HepG2 (cell line): ENCODE measurements around the gene IMPACT. TPM values are rescaled to one million over a fixed set of nuclear protein-coding genes. Genes with fewer than 3 reads are reported as not detected.

ENCODE experiments used
- ATAC-seq: fragments of 200-7000 bp; cut with Tn5 transposase; 3 replicates; pipeline ENCODE4 v1.9.1; 2020; ENCODE audit warnings: mild to moderate bottlenecking, moderate library complexity
- BruUV-seq: library from RNA; stranded (reverse); fragments of 400-500 nt; replicated peaks from 2 replicates; lab custom pipeline; 2021; lab: Mats Ljungman, UMichigan
- CTCF ChIA-PET: fragments of 300-600 bp; formaldehyde crosslinking; extraction: SDS; loops from one replicate; lab custom pipeline; 2021; ENCODE audit warnings: low total read pairs, inconsistent platforms, low intra/inter-chr PET ratio; lab: Yijun Ruan, JAX
- POLR2A ChIA-PET: fragments of 350-600 bp; sonication (Branson Sonifier 250); formaldehyde crosslinking; loops from one replicate; lab custom pipeline; 2020; ENCODE audit warnings: antibody characterized with exemption, inconsistent platforms; lab: Yijun Ruan, JAX
- DNase-seq: peaks from one replicate; pipeline ENCODE4 v3.0.0-alpha.2; 2015; ENCODE audit warnings: low spot score
- FAIRE-seq: peaks from 3 replicates; lab custom pipeline; 2011; peaks lifted over from hg19 to GRCh38; lab: Jason Lieb, UNC
- H2AFZ ChIP-seq: one replicate; pipeline ENCODE4 v1.6.1; 2011; ENCODE audit warnings: low read length, inconsistent platforms
- H3K27ac ChIP-seq: fragments of 300-600 bp; 3 replicates; pipeline ENCODE4 v1.8.0; 2011; ENCODE audit warnings: mixed run types, mild to moderate bottlenecking, mixed read lengths, low read length, inconsistent platforms; ENCODE audit not compliant: insufficient read depth; ENCODE audit errors: extremely low read length
- H3K27me3 ChIP-seq, 2 experiments: fragments of 200-600 bp in 1 of 2; 2 replicates in 1 of 2; 3 replicates in 1 of 2; pipeline versions ENCODE4 v1.6.0 to v1.8.0; 2011; ENCODE audit warnings: low read length in 2 of 2, mild to moderate bottlenecking in 2 of 2, moderate library complexity in 2 of 2, inconsistent platforms in 1 of 2; ENCODE audit not compliant: insufficient read depth in 2 of 2, control insufficient read depth in 1 of 2
- H3K36me3 ChIP-seq, 2 experiments: fragments of 200-600 bp in 1 of 2; replicated peaks in 1 of 2; 2 replicates in 1 of 2; 3 replicates in 1 of 2; pipeline versions ENCODE4 v1.5.1 to v1.8.0; 2011; ENCODE audit warnings: low read length in 2 of 2, inconsistent platforms in 1 of 2; ENCODE audit not compliant: insufficient read depth in 2 of 2, control insufficient read depth in 1 of 2
- H3K4me1 ChIP-seq: 2 replicates; pipeline ENCODE4 v1.5.1; 2012; ENCODE audit warnings: low read length, inconsistent platforms; ENCODE audit not compliant: insufficient read depth
- H3K4me2 ChIP-seq: 2 replicates; pipeline ENCODE4 v1.6.0; 2011; ENCODE audit warnings: low read depth, low read length, inconsistent platforms
- H3K4me3 ChIP-seq, 3 experiments: fragments of 200-600 bp in 1 of 3; sonication (generic), shearing (Covaris generic) in 1 of 3; replicated peaks in 1 of 3; 2 replicates each; pipeline ENCODE4 v1.5.1; 2011 to 2016; ENCODE audit warnings: low read length in 3 of 3, inconsistent platforms in 2 of 3, low read depth in 2 of 3, mild to moderate bottlenecking in 2 of 3, control low read depth in 1 of 3, mixed read lengths in 1 of 3; ENCODE audit not compliant: insufficient read depth in 1 of 3
- H3K79me2 ChIP-seq: one replicate; pipeline ENCODE4 v1.6.1; 2011; ENCODE audit warnings: low read length, inconsistent platforms; ENCODE audit not compliant: insufficient read depth
- H3K9ac ChIP-seq: 2 replicates; pipeline ENCODE4 v1.6.0; 2011; ENCODE audit warnings: mild to moderate bottlenecking, low read depth, low read length, inconsistent platforms; ENCODE audit not compliant: insufficient read depth
- H3K9me3 ChIP-seq: 2 replicates; pipeline ENCODE4 v1.5.1; 2012; ENCODE audit warnings: mild to moderate bottlenecking, low read length
- H4K20me1 ChIP-seq: 2 replicates; pipeline ENCODE4 v1.6.0; 2011; ENCODE audit warnings: inconsistent platforms, mild to moderate bottlenecking, low read length, moderate library complexity; ENCODE audit not compliant: insufficient read depth
- FIP1L1 ChIP-seq: fragments of 200-400 bp; formaldehyde crosslinking; IDR thresholded peaks from 2 replicates; pipeline ENCODE4 v1.6.1; 2018; ENCODE audit warnings: low read depth, mild to moderate bottlenecking, low read length, moderate library complexity, borderline replicate concordance; ENCODE audit not compliant: insufficient read depth
- GATA4 ChIP-seq: sonication (generic); IDR thresholded peaks from 2 replicates; pipeline ENCODE4 v1.6.1; 2016; ENCODE audit warnings: antibody characterized with exemption, low read depth, borderline replicate concordance
- KLF16 ChIP-seq, 2 experiments: sonication (generic) in 1 of 2; formaldehyde crosslinking in 1 of 2; IDR thresholded peaks; 2 replicates each; pipeline versions ENCODE4 v1.6.1 to v1.8.0; 2016 to 2023; ENCODE audit warnings: missing genetic modification reagents in 2 of 2, missing compliant biosample characterization in 1 of 2
- MLLT10 ChIP-seq: sonication (generic); formaldehyde crosslinking; IDR thresholded peaks from 2 replicates; pipeline ENCODE4 v1.4.0; 2020; ENCODE audit warnings: missing genetic modification reagents
- SP2 ChIP-seq: sonication (generic); formaldehyde crosslinking; IDR thresholded peaks from 2 replicates; pipeline ENCODE4 v1.5.1; 2020; ENCODE audit warnings: mild to moderate bottlenecking, missing genetic modification reagents
- TRAFD1 ChIP-seq: sonication (generic); formaldehyde crosslinking; IDR thresholded peaks from 2 replicates; pipeline ENCODE4 v1.5.1; 2020; ENCODE audit warnings: missing genetic modification reagents, mild to moderate bottlenecking, borderline replicate concordance
- ZBTB25 ChIP-seq: IDR thresholded peaks from 2 replicates; pipeline ENCODE4 v1.6.1; 2018; ENCODE audit warnings: missing genetic modification reagents
- ZNF343 ChIP-seq: sonication (generic); formaldehyde crosslinking; IDR thresholded peaks from 2 replicates; pipeline ENCODE4 v1.4.0; 2020; ENCODE audit warnings: mild to moderate bottlenecking, missing genetic modification reagents
- ZNF44 ChIP-seq: sonication (generic); formaldehyde crosslinking; IDR thresholded peaks from 2 replicates; pipeline ENCODE4 v1.5.1; 2020; ENCODE audit warnings: mild to moderate bottlenecking, missing genetic modification reagents
- ZNF607 ChIP-seq: sonication (generic); formaldehyde crosslinking; IDR thresholded peaks from 2 replicates; pipeline ENCODE4 v1.5.1; 2020; ENCODE audit warnings: missing genetic modification reagents, mild to moderate bottlenecking, borderline replicate concordance
- ZNF749 ChIP-seq: sonication (generic); formaldehyde crosslinking; IDR thresholded peaks from 2 replicates; pipeline ENCODE4 v1.8.0; 2022; ENCODE audit warnings: mild to moderate bottlenecking, missing genetic modification reagents, moderate library complexity, borderline replicate concordance
- WGBS: methylation state at CpG from one replicate; pipeline ENCODE4 v1.1.6; 2017; ENCODE audit warnings: low lambda C conversion rate; 5-methylcytosine and 5-hydroxymethylcytosine counted together
- in situ Hi-C: cut with HindIII; loops from 2 replicates; pipeline ENCODE4 v1.10.0; 2017; ENCODE audit warnings: low pct_unique_long_range_greater_than_20kb; ENCODE audit not compliant: extremely low pct_ligation_motif_present
- intact Hi-C: fragments of 100-400 bp; cut with micrococcal nuclease; formaldehyde crosslinking; loops from one replicate; pipeline ENCODE4 v1.10.0; 2022; ENCODE audit not compliant: unreplicated experiment
- polyA plus RNA-seq, 8 experiments: library from polyadenylated mRNA; depleted of rRNA in 3 of 8; stranded (reverse) in 7 of 8; unstranded in 1 of 8; fragments of >200 nt; fragmentation: Illumina TruSeq in 4 of 8; extraction: Trizol in 4 of 8; gene quantifications; 2 replicates each; pipeline versions ENCODE4 v1.2.1 to v1.2.3, GENCODE V29; 2011 to 2016; ENCODE audit warnings: low read depth in 4 of 8, missing spikeins in 1 of 8, mixed read lengths in 1 of 8; ENCODE audit not compliant: insufficient read depth in 1 of 8
- total RNA-seq, 5 experiments: library from RNA; depleted of rRNA; stranded (reverse); fragments of >200 nt; fragmentation: Illumina TruSeq; extraction: Trizol; gene quantifications; 2 replicates each; pipeline ENCODE4 v1.2.3, GENCODE V29; 2016; ENCODE audit warnings: low read depth in 1 of 5

IMPACT gene
- total and polyA plus RNA-seq, 2 of the 13 experiments (the other 11 are each of a cell fraction or from before 2014, with no cell fraction given) = 5.0 to 7.7 TPM

- TF ChIP-seq ZNF749 = no peak
- no peak for TF ChIP-seq KLF16 (CRISPR knock-in tag; IDR thresholded peaks at IDR 0.05)
- no peak for TF ChIP-seq ZNF607 (CRISPR knock-in tag)
Observed at GRCh38 chr18:24470805-24471204, 44.3 kb downstream of the IMPACT start (continued).

- no peaks in the 10 kb centered on the region for H4K20me1 ChIP-seq
- no peaks in the 10 kb centered on the region for H3K27me3 ChIP-seq
- no peaks in the 10 kb centered on the region for H3K4me1 ChIP-seq
- no peak for TF ChIP-seq ZBTB25 (CRISPR knock-in tag)
- no peak for TF ChIP-seq TRAFD1 (CRISPR knock-in tag)
- no peak for TF ChIP-seq ZNF343
- TF ChIP-seq MLLT10 (CRISPR knock-in tag) = no peak
- TF ChIP-seq SP2 (CRISPR knock-in tag) = no peak
- TF ChIP-seq FIP1L1 = no peak
- TF ChIP-seq GATA4 = no peak
- TF ChIP-seq ZNF44 = no peak
- 48% methylated on average over 5 of the region's 5 CpGs for WGBS
- H3K9ac ChIP-seq = no peak overlapping the region
- DNase-seq (no peak), ATAC-seq (no peak), FAIRE-seq (no peak)
- no peak overlapping the region for H2AFZ ChIP-seq
- H3K4me3 ChIP-seq = no peak overlapping the region
- H3K36me3 ChIP-seq = no peaks in the 10 kb centered on the region
- CTCF ChIA-PET = no interaction called here
- H3K27ac ChIP-seq = no peak overlapping the region
- H3K9me3 ChIP-seq = no peaks in the 10 kb centered on the region
- POLR2A ChIA-PET = no interaction called here
- H3K4me2 ChIP-seq = no peak overlapping the region
- BruUV-seq = no TSS peak
- no peaks in the 10 kb centered on the region for H3K79me2 ChIP-seq
- in situ Hi-C loops (no loop called here), intact Hi-C loops (no loop called here)
Observed at GRCh38 chr18:24472591-24472990, 46.1 kb downstream of the IMPACT start.
